ENCODE measurements around the gene ZDHHC21. TPM values are rescaled to one million over a fixed set of nuclear protein-coding genes. Genes with fewer than 3 reads are reported as not detected.

ZDHHC21 gene
- total and polyA plus RNA-seq, 2 experiments from 2014 or later = 4.0 to 13.5 TPM

- ATAC-seq = no peak
- H3K4me1 Mint-ChIP-seq = no peaks in the 10 kb centered on the region
- no peak for DNase-seq (ENCODE audit: low spot score)
- H3K27me3 ChIP-seq (ENCODE audit: insufficient read depth) = no peaks in the 10 kb centered on the region
- H3K36me3 ChIP-seq (ENCODE audit: insufficient read depth) = no peaks in the 10 kb centered on the region
- H3K27ac ChIP-seq (ENCODE audit: low read depth) = no peak overlapping the region
- H3F3A ChIP-seq (replicated peaks; ENCODE audit: low read depth) = no peaks in the 10 kb centered on the region
- no peak overlapping the region for H3K4me3 Mint-ChIP-seq
- no peaks in the 10 kb centered on the region; the same call in 1 of the 2 replicates for H3K9me2 ChIP-seq (ENCODE audit: insufficient read depth)
- no peak overlapping the region for H2AFZ ChIP-seq
- no peak overlapping the region for H3K4me3 ChIP-seq
- no peak for TF ChIP-seq POLR2AphosphoS5 (IDR thresholded peaks at IDR 0.05; ENCODE audit: low read depth)
- no peak for TF ChIP-seq ZNF114 (CRISPR knock-in tag; IDR thresholded peaks at IDR 0.05)
- TF ChIP-seq CREB1 (CRISPR knock-in tag; IDR thresholded peaks at IDR 0.05; ENCODE audit: low read depth) = no peak
- TF ChIP-seq STAT1 (IDR thresholded peaks at IDR 0.05; ENCODE audit: unreplicated experiment) = no peak
- no peak for TF ChIP-seq ETS1 (IDR thresholded peaks at IDR 0.05)
- no peak for TF ChIP-seq NANOG (IDR thresholded peaks at IDR 0.05; ENCODE audit: borderline replicate concordance)
- TF ChIP-seq EZH2phosphoT487 (IDR thresholded peaks at IDR 0.05; ENCODE audit: unreplicated experiment) = no peak
- no peak for TF ChIP-seq ZNF331 (CRISPR knock-in tag; IDR thresholded peaks at IDR 0.05; ENCODE audit: low read depth)
- no peak for TF ChIP-seq CTCF (conservative IDR thresholded peaks at IDR 0.05; ENCODE audit: low read depth in 2 of 2)
- no peak for TF ChIP-seq JUNB (IDR thresholded peaks at IDR 0.05; ENCODE audit: unreplicated experiment)
- TF ChIP-seq EZH2 (IDR thresholded peaks at IDR 0.05; ENCODE audit: low read depth, unreplicated experiment) = no peak
- no peak for TF ChIP-seq ZNF462 (CRISPR knock-in tag; IDR thresholded peaks at IDR 0.05)
- TF ChIP-seq REST (IDR thresholded peaks at IDR 0.05; ENCODE audit: unreplicated experiment) = no peak
- H3K79me2 ChIP-seq (replicated peaks; ENCODE audit: insufficient read depth) = no peaks in the 10 kb centered on the region
- H3K4me1 ChIP-seq (ENCODE audit: insufficient read depth) = no peaks in the 10 kb centered on the region
- H3K27ac Mint-ChIP-seq = no peak overlapping the region
- peaks cover 13% of the 10 kb centered on the region for H3K36me3 Mint-ChIP-seq (ENCODE audit: low read depth)
- H4K20me1 ChIP-seq (replicated peaks; ENCODE audit: insufficient read depth) = no peaks in the 10 kb centered on the region
- no peaks in the 10 kb centered on the region for H3K9me3 Mint-ChIP-seq
- peaks cover 7% of the 10 kb centered on the region for H3K27me3 Mint-ChIP-seq (ENCODE audit: insufficient read depth, low read depth, poor library complexity)
- no peak overlapping the region for H3K4me2 ChIP-seq
These were observed 99.8 kb downstream of the ZDHHC21 start for GRCh38 chr9:14593406-14593805.
